Lower leg skin (tissue), 4 donors: Measurements from ENCODE around the gene OR51T1. TPM values are rescaled to one million over a fixed set of nuclear protein-coding genes. Genes with fewer than 3 reads are reported as not detected.

Source experiments
- DNase-seq, 2 donors: peaks; one replicate each; pipeline ENCODE4 v3.0.0-alpha.2; 2019; ENCODE audit warnings: low spot score in 2 of 2
- H3K4me3 ChIP-seq: fragments of 200-600 bp; sonication (generic); 2 replicates; pipeline ENCODE4 v1.5.1; 2017; ENCODE audit warnings: mild to moderate bottlenecking, low read depth; ENCODE audit not compliant: poor library complexity, severe bottlenecking
- CTCF ChIP-seq, 3 donors: fragments of 450-650 bp; IDR thresholded peaks; one replicate each; pipeline ENCODE4 v1.5.1; 2016; ENCODE audit warnings: antibody characterized with exemption in 3 of 3, mild to moderate bottlenecking in 3 of 3, moderate library complexity in 2 of 3
- POLR2A ChIP-seq, 2 donors: fragments of 450-650 bp; IDR thresholded peaks; one replicate each; pipeline ENCODE4 v1.6.1; 2016 to 2017; ENCODE audit warnings: antibody characterized with exemption in 2 of 2, mild to moderate bottlenecking in 1 of 2, moderate library complexity in 1 of 2
- WGBS, 2 donors: methylation state at CpG; one replicate each; pipeline ENCODE4 v1.1.5; 2018; 5-methylcytosine and 5-hydroxymethylcytosine counted together
- intact Hi-C: fragments of 100-400 bp; cut with DNase I; formaldehyde crosslinking; loops from one replicate; pipeline ENCODE4 v1.15.0; 2023; ENCODE audit warnings: low total_unique reads
- total RNA-seq, 4 donors: library from RNA; depleted of rRNA; stranded (reverse); fragments of >200 nt; gene quantifications; one replicate each; pipeline ENCODE4 v1.1.0, GENCODE V29; 2016

The OR51T1 gene
- total RNA-seq, 4 donors from 2014 or later, result not detected

- intact Hi-C loops, result no loop called here
- no peak overlapping the region for H3K4me3 ChIP-seq
- no peak for DNase-seq
- TF ChIP-seq CTCF (IDR thresholded peaks at IDR 0.05) (no peak), POLR2A (IDR thresholded peaks at IDR 0.05) (no peak)
- 63 to 74% methylated on average over 3 of the region's 3 CpGs for WGBS, 2 donors
These were observed 4.5 kb downstream of the OR51T1 start for GRCh38 chr11:4886186-4886585.

GRCh38 chr11:4887591-4887990, 5.9 kb downstream of the OR51T1 start:
- intact Hi-C loops, result no loop called here
- TF ChIP-seq CTCF (IDR thresholded peaks at IDR 0.05) (no peak), POLR2A (IDR thresholded peaks at IDR 0.05) (no peak)
- WGBS, 2 donors, result 0 to 2% methylated on average over 1 of the region's 1 CpG
- H3K4me3 ChIP-seq, result no peak overlapping the region
- no peak for DNase-seq

- 79 to 89% methylated on average over 2 of the region's 2 CpGs for WGBS, 2 donors
- no peak overlapping the region for H3K4me3 ChIP-seq
- TF ChIP-seq CTCF (IDR thresholded peaks at IDR 0.05) (no peak), POLR2A (IDR thresholded peaks at IDR 0.05) (no peak)
- intact Hi-C loops, result no loop called here
- no peak for DNase-seq
These were observed 8.6 kb downstream of the OR51T1 start for GRCh38 chr11:4890279-4890678.

- intact Hi-C loops, result no loop called here
- DNase-seq, result no peak
- TF ChIP-seq POLR2A (IDR thresholded peaks at IDR 0.05) (no peak), CTCF (IDR thresholded peaks at IDR 0.05) (no peak)
- WGBS, 2 donors, result 90 to 97% methylated on average over 1 of the region's 1 CpG
- H3K4me3 ChIP-seq, result no peak overlapping the region
These were observed 10.4 kb downstream of the OR51T1 start for GRCh38 chr11:4891996-4892640.

- intact Hi-C loops, result no loop called here
- TF ChIP-seq CTCF (IDR thresholded peaks at IDR 0.05), result no peak
- TF ChIP-seq POLR2A (IDR thresholded peaks at IDR 0.05), result no peak
- no peak for DNase-seq
These were observed 21.8 kb downstream of the OR51T1 start, which contains the start of gene OR51A7 for GRCh38 chr11:4903484-4903883. Gene OR51A7, plus strand, starts transcription at chr11:4903783. Its CDS starts 3,587 bp downstream, at chr11:4907370.

GRCh38 chr11:4916581-4916980, 34.9 kb downstream of the OR51T1 start:
- H3K4me3 ChIP-seq, result no peak overlapping the region
- TF ChIP-seq POLR2A (IDR thresholded peaks at IDR 0.05) (no peak), CTCF (IDR thresholded peaks at IDR 0.05) (no peak)
- no peak for DNase-seq
- intact Hi-C loops, result no loop called here

More at GRCh38 chr11:4903484-4903883, 21.8 kb downstream of the OR51T1 start, which contains the start of gene OR51A7:
- no peak within 1 kb of the TSS for H3K4me3 ChIP-seq
